OCI-LY7 (cell line): ENCODE data around the gene CD81.

Experiments used
- CTCF ChIP-seq: fragments of 200-600 bp; sonication (generic); conservative IDR thresholded peaks from 2 replicates; pipeline ENCODE4 v1.5.1; 2014; ENCODE audit warnings: mild to moderate bottlenecking, antibody characterized with exemption, low read length, moderate library complexity, mixed read lengths
- EZH2phosphoT487 ChIP-seq: fragments of 200-600 bp; sonication (generic); IDR thresholded peaks from 2 replicates; pipeline ENCODE4 v1.6.1; 2018; ENCODE audit warnings: low read depth, borderline replicate concordance, mild to moderate bottlenecking, mixed run types, antibody characterized with exemption, low read length, moderate library complexity, mixed read lengths

GRCh38 chr11:2391181-2391975 is 14.3 kb downstream of the CD81 start:
- no peak for TF ChIP-seq CTCF
- TF ChIP-seq EZH2phosphoT487 = no peak
